K562 (cell line): Measurements from ENCODE around the gene ZNF213. TPM values are rescaled to one million over a fixed set of nuclear protein-coding genes. Genes with fewer than 3 reads are reported as not detected.

Experiments used
- CREB1 ChIP-seq, 2 experiments: sonication (generic) in 1 of 2; formaldehyde crosslinking in 1 of 2; IDR thresholded peaks; 2 replicates each; pipeline versions ENCODE4 v1.6.1 to v1.8.0; 2012 to 2022; ENCODE audit warnings: inconsistent platforms in 1 of 2, mild to moderate bottlenecking in 1 of 2, missing genetic modification reagents in 1 of 2, moderate library complexity in 1 of 2
- HDAC3 ChIP-seq: fragments of 450-650 bp; IDR thresholded peaks from 2 replicates; pipeline ENCODE4 v1.6.1; 2018; ENCODE audit warnings: borderline replicate concordance, mild to moderate bottlenecking, moderate library complexity; ENCODE audit not compliant: partially characterized antibody
- JUND ChIP-seq, 2 experiments: IDR thresholded peaks; 2 replicates in 1 of 2; 3 replicates in 1 of 2; pipeline ENCODE4 v1.6.1; 2011; ENCODE audit warnings: borderline replicate concordance in 2 of 2, low read depth in 2 of 2, low read length in 2 of 2, improper control_type of control experiment in 1 of 2, missing biosample characterization in 1 of 2, missing genetic modification characterization in 1 of 2, missing genetic modification reagents in 1 of 2
- NFE2 ChIP-seq: IDR thresholded peaks from 2 replicates; pipeline ENCODE4 v1.6.1; 2014; ENCODE audit warnings: antibody characterized with exemption, low read depth
- PML ChIP-seq: IDR thresholded peaks from 2 replicates; pipeline ENCODE4 v1.6.1; 2012; ENCODE audit warnings: low read length, inconsistent platforms
- RERE ChIP-seq: sonication (generic); formaldehyde crosslinking; IDR thresholded peaks from 2 replicates; pipeline ENCODE4 v1.8.0; 2023; ENCODE audit warnings: missing genetic modification reagents, mild to moderate bottlenecking, borderline replicate concordance
- TEAD4 ChIP-seq, 2 experiments: sonication (generic) in 1 of 2; formaldehyde crosslinking in 1 of 2; IDR thresholded peaks; 2 replicates each; pipeline versions ENCODE4 v1.6.1 to v1.8.0; 2012 to 2022; ENCODE audit warnings: borderline replicate concordance in 1 of 2, inconsistent platforms in 1 of 2, low read length in 1 of 2, mild to moderate bottlenecking in 1 of 2, missing genetic modification reagents in 1 of 2
- ZNF655 ChIP-seq: fragments of 250-450 bp; sonication (Bioruptor Pico); IDR thresholded peaks from 2 replicates; pipeline ENCODE4 v1.5.0; 2021
- polyA plus RNA-seq, 8 experiments: library from polyadenylated mRNA; depleted of rRNA in 4 of 8; stranded (reverse) in 5 of 8; unstranded in 3 of 8; fragments of >200 nt; fragmentation: Nextera tagmentation in 2 of 8; fragmentation: Illumina TruSeq in 1 of 8; extraction: Ambion mirVana in 2 of 8; extraction: Trizol in 1 of 8; gene quantifications; 2 replicates each; pipeline versions ENCODE4 v1.2.1 to v1.2.3, GENCODE V29; 2011 to 2014; ENCODE audit warnings: inconsistent platforms in 1 of 8, missing spikeins in 1 of 8
- total RNA-seq, 7 experiments: library from RNA; depleted of rRNA in 6 of 7; stranded (reverse); fragments of >200 nt in 6 of 7; fragmentation: Illumina TruSeq in 2 of 7; extraction: Trizol in 2 of 7; gene quantifications; 2 replicates each; pipeline versions ENCODE4 v1.2.1 to v1.2.3, GENCODE V29; 2011 to 2021; ENCODE audit warnings: low replicate concordance in 1 of 7
- TF ChIP-seq, protein P1 (sequence below): fragments of 450-650 bp; IDR thresholded peaks from 2 replicates; pipeline ENCODE4 v1.6.1; 2016; ENCODE audit warnings: low read depth

Gene ZNF213
- total and polyA plus RNA-seq, 9 of the 15 experiments (the other 6 are each of a cell fraction or from before 2014, with no cell fraction given), result 0.49 to 10.0 (median 1.8) TPM

- TF ChIP-seq, protein P1, sequence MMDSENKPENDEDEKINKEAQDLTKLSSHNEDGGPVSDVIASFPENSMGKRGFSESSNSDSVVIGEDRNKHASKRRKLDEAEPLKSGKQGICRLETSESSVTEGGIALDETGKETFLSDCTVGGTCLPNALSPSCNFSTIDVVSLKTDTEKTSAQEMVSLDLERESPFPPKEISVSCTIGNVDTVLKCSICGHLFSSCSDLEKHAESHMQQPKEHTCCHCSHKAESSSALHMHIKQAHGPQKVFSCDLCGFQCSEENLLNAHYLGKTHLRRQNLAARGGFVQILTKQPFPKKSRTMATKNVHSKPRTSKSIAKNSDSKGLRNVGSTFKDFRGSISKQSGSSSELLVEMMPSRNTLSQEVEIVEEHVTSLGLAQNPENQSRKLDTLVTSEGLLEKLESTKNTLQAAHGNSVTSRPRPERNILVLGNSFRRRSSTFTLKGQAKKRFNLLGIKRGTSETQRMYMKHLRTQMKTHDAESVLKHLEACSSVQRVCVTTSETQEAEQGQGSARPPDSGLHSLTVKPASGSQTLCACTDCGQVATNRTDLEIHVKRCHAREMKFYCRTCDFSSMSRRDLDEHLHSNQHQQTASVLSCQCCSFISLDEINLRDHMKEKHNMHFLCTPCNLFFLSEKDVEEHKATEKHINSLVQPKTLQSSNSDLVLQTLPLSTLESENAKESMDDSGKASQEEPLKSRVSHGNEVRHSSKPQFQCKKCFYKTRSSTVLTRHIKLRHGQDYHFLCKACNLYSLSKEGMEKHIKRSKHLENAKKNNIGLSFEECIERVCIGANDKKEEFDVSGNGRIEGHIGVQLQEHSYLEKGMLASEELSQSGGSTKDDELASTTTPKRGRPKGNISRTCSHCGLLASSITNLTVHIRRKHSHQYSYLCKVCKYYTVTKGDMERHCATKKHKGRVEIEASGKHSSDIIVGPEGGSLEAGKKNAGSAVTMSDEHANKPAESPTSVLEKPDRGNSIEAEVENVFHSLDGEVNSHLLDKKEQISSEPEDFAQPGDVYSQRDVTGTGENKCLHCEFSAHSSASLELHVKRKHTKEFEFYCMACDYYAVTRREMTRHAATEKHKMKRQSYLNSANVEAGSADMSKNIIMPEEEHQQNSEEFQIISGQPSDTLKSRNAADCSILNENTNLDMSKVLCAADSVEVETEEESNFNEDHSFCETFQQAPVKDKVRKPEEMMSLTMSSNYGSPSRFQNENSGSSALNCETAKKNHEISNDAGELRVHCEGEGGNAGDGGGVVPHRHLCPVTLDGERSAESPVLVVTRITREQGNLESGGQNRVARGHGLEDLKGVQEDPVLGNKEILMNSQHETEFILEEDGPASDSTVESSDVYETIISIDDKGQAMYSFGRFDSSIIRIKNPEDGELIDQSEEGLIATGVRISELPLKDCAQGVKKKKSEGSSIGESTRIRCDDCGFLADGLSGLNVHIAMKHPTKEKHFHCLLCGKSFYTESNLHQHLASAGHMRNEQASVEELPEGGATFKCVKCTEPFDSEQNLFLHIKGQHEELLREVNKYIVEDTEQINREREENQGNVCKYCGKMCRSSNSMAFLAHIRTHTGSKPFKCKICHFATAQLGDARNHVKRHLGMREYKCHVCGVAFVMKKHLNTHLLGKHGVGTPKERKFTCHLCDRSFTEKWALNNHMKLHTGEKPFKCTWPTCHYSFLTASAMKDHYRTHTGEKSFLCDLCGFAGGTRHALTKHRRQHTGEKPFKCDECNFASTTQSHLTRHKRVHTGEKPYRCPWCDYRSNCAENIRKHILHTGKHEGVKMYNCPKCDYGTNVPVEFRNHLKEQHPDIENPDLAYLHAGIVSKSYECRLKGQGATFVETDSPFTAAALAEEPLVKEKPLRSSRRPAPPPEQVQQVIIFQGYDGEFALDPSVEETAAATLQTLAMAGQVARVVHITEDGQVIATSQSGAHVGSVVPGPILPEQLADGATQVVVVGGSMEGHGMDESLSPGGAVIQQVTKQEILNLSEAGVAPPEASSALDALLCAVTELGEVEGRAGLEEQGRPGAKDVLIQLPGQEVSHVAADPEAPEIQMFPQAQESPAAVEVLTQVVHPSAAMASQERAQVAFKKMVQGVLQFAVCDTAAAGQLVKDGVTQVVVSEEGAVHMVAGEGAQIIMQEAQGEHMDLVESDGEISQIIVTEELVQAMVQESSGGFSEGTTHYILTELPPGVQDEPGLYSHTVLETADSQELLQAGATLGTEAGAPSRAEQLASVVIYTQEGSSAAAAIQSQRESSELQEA, result peak; percentile 78
- TF ChIP-seq ZNF655 (no peak), TEAD4 (IDR thresholded peaks at IDR 0.05; ENCODE audit: low read length) (peak; percentile 83), TEAD4 (CRISPR knock-in tag; IDR thresholded peaks at IDR 0.05; ENCODE audit: borderline replicate concordance) (no peak), CREB1 (IDR thresholded peaks at IDR 0.05) (no peak; the same call in 1 of the 2 replicates), CREB1 (CRISPR knock-in tag; IDR thresholded peaks at IDR 0.05) (0 out of 2 replicates have a peak, but pooled peaks have one; percentile 39), NFE2 (peak; percentile 30; the same call in 1 of the 2 replicates), HDAC3 (peak; percentile 3), JUND (IDR thresholded peaks at IDR 0.05; ENCODE audit: borderline replicate concordance, low read depth, low read length) (peak; percentile 40; the same call in 1 of the 2 replicates), JUND (tag; IDR thresholded peaks at IDR 0.05; ENCODE audit: borderline replicate concordance, low read depth, low read length) (no peak; the same call in 2 of the 3 replicates), RERE (no peak), PML (0 out of 2 replicates have a peak, but pooled peaks have one; percentile 4)
Measured at GRCh38 chr16:3152277-3152990, 17.6 kb downstream of the ZNF213 start (continued).
